ENCODE results near the gene FRMPD4. TPM values are rescaled to one million over a fixed set of nuclear protein-coding genes. Genes with fewer than 3 reads are reported as not detected.
A peak's percentile ranks its signal among the peaks of the same experiment; 100 is the strongest.

Gene FRMPD4
- total and polyA plus RNA-seq, 12 donors, result under 0.01 to 0.06 (median 0.02) TPM; not detected in 7

DNA sequence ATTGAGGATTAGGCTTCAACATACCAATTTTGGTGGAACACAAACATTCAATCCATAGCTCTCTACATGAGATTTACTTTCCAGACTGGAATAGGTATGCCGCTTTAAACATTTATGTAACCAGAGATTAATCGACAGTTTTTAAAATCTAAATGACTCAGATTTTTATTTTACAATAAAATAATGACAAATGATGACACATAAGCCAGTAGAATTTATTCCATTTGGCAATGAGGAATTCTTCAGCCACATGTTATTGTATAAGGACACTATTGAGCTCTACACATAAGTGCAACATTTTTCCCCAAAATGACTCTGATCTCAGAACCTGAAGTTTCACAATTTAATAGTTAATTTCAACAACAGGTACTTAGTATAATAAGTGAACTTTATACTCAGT is 425.9 kb downstream of the FRMPD4 start:
- H3K27me3 ChIP-seq, result no peaks in the 10 kb centered on the region
- TF ChIP-seq, protein P1, sequence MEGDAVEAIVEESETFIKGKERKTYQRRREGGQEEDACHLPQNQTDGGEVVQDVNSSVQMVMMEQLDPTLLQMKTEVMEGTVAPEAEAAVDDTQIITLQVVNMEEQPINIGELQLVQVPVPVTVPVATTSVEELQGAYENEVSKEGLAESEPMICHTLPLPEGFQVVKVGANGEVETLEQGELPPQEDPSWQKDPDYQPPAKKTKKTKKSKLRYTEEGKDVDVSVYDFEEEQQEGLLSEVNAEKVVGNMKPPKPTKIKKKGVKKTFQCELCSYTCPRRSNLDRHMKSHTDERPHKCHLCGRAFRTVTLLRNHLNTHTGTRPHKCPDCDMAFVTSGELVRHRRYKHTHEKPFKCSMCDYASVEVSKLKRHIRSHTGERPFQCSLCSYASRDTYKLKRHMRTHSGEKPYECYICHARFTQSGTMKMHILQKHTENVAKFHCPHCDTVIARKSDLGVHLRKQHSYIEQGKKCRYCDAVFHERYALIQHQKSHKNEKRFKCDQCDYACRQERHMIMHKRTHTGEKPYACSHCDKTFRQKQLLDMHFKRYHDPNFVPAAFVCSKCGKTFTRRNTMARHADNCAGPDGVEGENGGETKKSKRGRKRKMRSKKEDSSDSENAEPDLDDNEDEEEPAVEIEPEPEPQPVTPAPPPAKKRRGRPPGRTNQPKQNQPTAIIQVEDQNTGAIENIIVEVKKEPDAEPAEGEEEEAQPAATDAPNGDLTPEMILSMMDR (IDR thresholded peaks at IDR 0.05), result no peak
- no peak for TF ChIP-seq POLR2A (IDR thresholded peaks at IDR 0.05)
- H3K4me1 ChIP-seq (replicated peaks in 1 of 2), result no peaks in the 10 kb centered on the region
- peaks cover 0 to 5% (median 0%) of the 10 kb centered on the region in 3 donors for H3K9me3 ChIP-seq (replicated peaks in 1 of 3)
- WGBS, 4 donors, result 78 to 88% (median 85%) methylated on average over 2 of the region's 2 CpGs
- no peaks in the 10 kb centered on the region for H3K36me3 ChIP-seq (replicated peaks in 1 of 2)
- intact Hi-C loops (cut with DNase I), result no loop called here
- no peak overlapping the region for H3K27ac ChIP-seq
- DNase-seq, result no peak
- no peak overlapping the region for H3K4me3 ChIP-seq

DNA sequence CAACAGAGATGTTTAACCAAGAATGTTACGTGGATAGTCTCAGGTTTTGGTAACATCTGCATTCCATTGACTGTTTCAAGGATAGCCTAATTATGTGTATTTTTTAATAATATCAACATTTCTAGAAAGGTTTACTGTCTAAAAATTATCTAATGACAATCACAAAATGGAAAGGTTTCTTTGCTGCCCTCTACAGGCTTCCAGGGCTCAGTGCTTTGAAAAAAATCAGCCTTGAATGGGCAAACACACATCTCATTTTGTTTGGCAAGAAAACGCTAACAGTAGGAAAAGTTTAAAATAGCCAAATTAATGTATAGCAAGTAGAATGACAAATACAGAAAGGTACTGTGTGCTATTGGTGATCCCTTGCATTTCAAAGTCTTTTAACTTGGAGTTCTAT is 429.6 kb downstream of the FRMPD4 start:
- no peak for DNase-seq

DNA sequence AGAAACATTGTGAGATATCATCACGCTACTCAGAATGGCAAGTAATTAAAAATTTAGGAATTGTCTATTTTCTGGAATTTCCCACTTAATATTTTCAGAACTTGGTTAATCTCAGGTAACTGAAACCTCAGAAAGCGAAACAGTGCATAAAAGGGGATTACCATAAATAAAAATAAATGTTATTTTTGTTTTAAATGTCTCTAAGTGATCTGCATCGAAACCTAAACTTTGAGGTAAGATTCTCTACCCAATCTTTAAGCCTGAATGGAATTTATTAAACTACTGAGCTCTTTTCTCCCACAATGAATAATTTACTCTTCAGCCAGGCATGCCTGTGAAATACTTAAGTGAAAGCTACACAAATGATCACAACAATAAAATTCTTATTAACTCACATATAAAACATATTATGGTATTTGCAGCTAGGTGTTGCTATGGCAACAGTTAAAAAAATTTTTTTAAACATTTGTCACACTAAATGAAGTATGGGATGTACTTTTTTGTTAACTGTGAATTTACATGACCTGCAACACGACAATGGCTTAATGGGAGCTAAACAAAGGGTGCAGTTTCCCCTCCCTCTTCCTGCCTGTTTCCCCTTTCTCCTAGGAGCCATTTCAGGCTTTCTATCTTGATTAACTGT is 432.7 kb downstream of the FRMPD4 start:
- WGBS, 4 donors, result 46 to 67% (median 60%) methylated on average over 4 of the region's 4 CpGs
- Histone ChIP-seq H3K9me3 (replicated peaks in 1 of 3) (peaks cover 0 to 5% (median 0%) of the 10 kb centered on the region in 3 donors), H3K27ac (no peak overlapping the region), H3K4me3 (no peak overlapping the region), H3K36me3 (replicated peaks in 1 of 2) (no peaks in the 10 kb centered on the region), H3K27me3 (peaks cover 6% of the 10 kb centered on the region), H3K4me1 (replicated peaks in 1 of 2) (no peaks in the 10 kb centered on the region)
- intact Hi-C loops (cut with DNase I), result no loop called here
- no peak for DNase-seq
- TF ChIP-seq POLR2A (IDR thresholded peaks at IDR 0.05), result no peak
- TF ChIP-seq, protein P1 (IDR thresholded peaks at IDR 0.05), result no peak

More for the DNA sequence above, 429.6 kb downstream of the FRMPD4 start:
- Histone ChIP-seq H3K27me3 (no peaks in the 10 kb centered on the region), H3K27ac (no peak overlapping the region), H3K36me3 (replicated peaks in 1 of 2) (no peaks in the 10 kb centered on the region), H3K9me3 (replicated peaks in 1 of 3) (peaks cover 0 to 5% (median 0%) of the 10 kb centered on the region in 3 donors), H3K4me3 (no peak overlapping the region), H3K4me1 (replicated peaks in 1 of 2) (no peaks in the 10 kb centered on the region)
- intact Hi-C loops (cut with DNase I), result no loop called here
- 19 to 46% (median 33%) methylated on average over 2 of the region's 2 CpGs for WGBS, 4 donors
- TF ChIP-seq POLR2A (IDR thresholded peaks at IDR 0.05), result no peak
- TF ChIP-seq, protein P1 (IDR thresholded peaks at IDR 0.05), result peak; percentile 15 to 67 (median 38)

DNA sequence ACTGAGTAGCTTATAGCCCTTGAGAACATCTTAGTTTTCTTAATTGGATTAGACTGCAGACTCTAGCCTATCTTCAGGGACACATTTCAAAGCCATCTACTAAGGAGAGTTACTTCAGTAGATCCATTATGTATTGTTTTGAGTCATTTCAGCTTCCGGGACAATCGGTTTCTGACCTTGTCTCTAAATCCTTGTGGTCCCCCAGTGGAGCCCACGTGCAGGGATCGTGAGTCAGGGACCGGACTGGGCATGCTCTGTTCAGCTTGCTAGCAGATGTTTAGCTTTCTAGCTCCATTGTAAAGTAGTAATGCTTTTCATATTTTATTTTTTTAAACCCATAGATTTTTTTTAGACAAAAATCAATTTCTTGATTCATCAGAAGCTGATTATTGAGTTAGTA is 441.0 kb downstream of the FRMPD4 start:
- Histone ChIP-seq H3K9me3 (replicated peaks in 1 of 3) (no peaks in the 10 kb centered on the region), H3K4me1 (replicated peaks in 1 of 2) (no peaks in the 10 kb centered on the region), H3K36me3 (replicated peaks in 1 of 2) (no peaks in the 10 kb centered on the region), H3K4me3 (no peak overlapping the region), H3K27ac (no peak overlapping the region), H3K27me3 (peaks cover under 1% of the 10 kb centered on the region)
- 63 to 71% (median 71%) methylated on average over 5 of the region's 5 CpGs for WGBS, 4 donors
- TF ChIP-seq POLR2A (IDR thresholded peaks at IDR 0.05), result no peak
- TF ChIP-seq, protein P1 (IDR thresholded peaks at IDR 0.05), result no peak
- intact Hi-C loops (cut with DNase I), result no loop called here
- no peak for DNase-seq

All from adrenal gland (tissue), 12 donors.